Subcutaneous abdominal adipose tissue (tissue), 5 donors: ENCODE results near the gene MED9.

Experiments used
- H3K27ac ChIP-seq: one replicate; pipeline ENCODE4 v1.7.0; 2013; ENCODE audit warnings: low read depth, mild to moderate bottlenecking, inconsistent platforms, low read length, moderate library complexity
- H3K27me3 ChIP-seq, 5 donors: one replicate each; pipeline ENCODE4 v1.7.0; 2013; ENCODE audit warnings: low read length in 5 of 5, inconsistent platforms in 1 of 5; ENCODE audit not compliant: control insufficient read depth in 5 of 5, insufficient read depth in 4 of 5
- H3K36me3 ChIP-seq, 5 donors: one replicate each; pipeline ENCODE4 v1.7.0; 2013; ENCODE audit warnings: low read length in 5 of 5; ENCODE audit not compliant: control insufficient read depth in 5 of 5, insufficient read depth in 5 of 5
- H3K4me1 ChIP-seq, 5 donors: one replicate each; pipeline ENCODE4 v1.7.0; 2013; ENCODE audit warnings: low read length in 5 of 5, mild to moderate bottlenecking in 3 of 5, moderate library complexity in 1 of 5; ENCODE audit not compliant: control insufficient read depth in 5 of 5, insufficient read depth in 5 of 5
- H3K4me3 ChIP-seq, 5 donors: one replicate each; pipeline ENCODE4 v1.7.0; 2013; ENCODE audit warnings: low read length in 5 of 5, low read depth in 1 of 5
- H3K9ac ChIP-seq, 5 donors: one replicate each; pipeline ENCODE4 v1.7.0; 2013; ENCODE audit warnings: low read length in 5 of 5, mild to moderate bottlenecking in 4 of 5, moderate library complexity in 3 of 5
- H3K9me3 ChIP-seq, 5 donors: one replicate each; pipeline ENCODE4 v1.7.0; 2013; ENCODE audit warnings: low read length in 5 of 5; ENCODE audit not compliant: control insufficient read depth in 5 of 5
- donor health status: healthy.
- donor health status: healthy.
- donor health status: healthy.
- donor health status: healthy.
- donor health status: healthy.

Gene MED9

GRCh38 chr17:17506893-17507464, 30.2 kb downstream of the MED9 start:
- Histone ChIP-seq H3K4me1 (peaks cover 0 to 40% (median 28%) of the 10 kb centered on the region in 5 donors), H3K27me3 (no peaks in the 10 kb centered on the region), H3K27ac (peak overlapping the region; percentile 79), H3K36me3 (peaks cover 0 to 12% (median 5%) of the 10 kb centered on the region in 5 donors), H3K4me3 (peak overlapping the region in 1 of 5 donors; percentile 13), H3K9me3 (no peaks in the 10 kb centered on the region), H3K9ac (peak overlapping the region in 3 of 5 donors; percentile 53 to 67 (median 66))

- Histone ChIP-seq H3K36me3 (peaks cover 0 to 12% (median 5%) of the 10 kb centered on the region in 5 donors), H3K9ac (peak overlapping the region in 2 of 5 donors; percentile 53 to 66), H3K27ac (no peak overlapping the region), H3K4me1 (peaks cover 0 to 44% (median 31%) of the 10 kb centered on the region in 5 donors), H3K9me3 (no peaks in the 10 kb centered on the region), H3K27me3 (no peaks in the 10 kb centered on the region), H3K4me3 (no peak overlapping the region)
These were observed 30.7 kb downstream of the MED9 start for GRCh38 chr17:17507465-17508011.

- Histone ChIP-seq H3K27ac (no peak overlapping the region), H3K9me3 (no peaks in the 10 kb centered on the region), H3K36me3 (peaks cover 0 to 12% (median 5%) of the 10 kb centered on the region in 5 donors), H3K27me3 (no peaks in the 10 kb centered on the region), H3K9ac (no peak overlapping the region), H3K4me1 (peaks cover 0 to 44% (median 31%) of the 10 kb centered on the region in 5 donors), H3K4me3 (no peak overlapping the region)
These were observed 31.3 kb downstream of the MED9 start for GRCh38 chr17:17508019-17508535.

GRCh38 chr17:17508646-17509591, 32.1 kb downstream of the MED9 start:
- H3K9ac ChIP-seq = no peak overlapping the region
- peaks cover 0 to 44% (median 31%) of the 10 kb centered on the region in 5 donors for H3K4me1 ChIP-seq
- H3K27ac ChIP-seq = no peak overlapping the region
- H3K36me3 ChIP-seq = peaks cover 0 to 12% (median 5%) of the 10 kb centered on the region in 5 donors
- no peaks in the 10 kb centered on the region for H3K27me3 ChIP-seq
- H3K4me3 ChIP-seq = no peak overlapping the region
- H3K9me3 ChIP-seq = no peaks in the 10 kb centered on the region

- H3K4me3 ChIP-seq = no peak overlapping the region
- peaks cover 0 to 50% (median 35%) of the 10 kb centered on the region in 5 donors for H3K4me1 ChIP-seq
- H3K27me3 ChIP-seq = no peaks in the 10 kb centered on the region
- H3K36me3 ChIP-seq = peaks cover 0 to 12% (median 5%) of the 10 kb centered on the region in 5 donors
- no peak overlapping the region for H3K27ac ChIP-seq
- H3K9me3 ChIP-seq = no peaks in the 10 kb centered on the region
- H3K9ac ChIP-seq = peak overlapping the region in 1 of 5 donors; percentile 41
These were observed 33.0 kb downstream of the MED9 start for GRCh38 chr17:17509601-17510425.

- H3K27ac ChIP-seq = no peak overlapping the region
- H3K4me1 ChIP-seq = peaks cover 5 to 55% (median 40%) of the 10 kb centered on the region in 5 donors
- no peaks in the 10 kb centered on the region for H3K27me3 ChIP-seq
- no peaks in the 10 kb centered on the region for H3K9me3 ChIP-seq
- H3K4me3 ChIP-seq = no peak overlapping the region
- H3K36me3 ChIP-seq = peaks cover 0 to 12% (median 5%) of the 10 kb centered on the region in 5 donors
- no peak overlapping the region for H3K9ac ChIP-seq
These were observed 33.9 kb downstream of the MED9 start for GRCh38 chr17:17510456-17511292.

GRCh38 chr17:17511293-17511741, 34.5 kb downstream of the MED9 start:
- H3K9ac ChIP-seq = no peak overlapping the region

GRCh38 chr17:17511881-17512858, 35.4 kb downstream of the MED9 start:
- peak overlapping the region in 1 of 5 donors; percentile 27 for H3K9ac ChIP-seq

More at GRCh38 chr17:17511293-17511741, 34.5 kb downstream of the MED9 start:
- Histone ChIP-seq H3K9me3 (no peaks in the 10 kb centered on the region), H3K27me3 (no peaks in the 10 kb centered on the region), H3K4me3 (no peak overlapping the region), H3K4me1 (peaks cover 8 to 56% (median 41%) of the 10 kb centered on the region in 5 donors), H3K36me3 (peaks cover 0 to 12% (median 5%) of the 10 kb centered on the region in 5 donors), H3K27ac (no peak overlapping the region)

More at GRCh38 chr17:17511881-17512858, 35.4 kb downstream of the MED9 start:
- Histone ChIP-seq H3K27me3 (no peaks in the 10 kb centered on the region), H3K27ac (no peak overlapping the region), H3K9me3 (no peaks in the 10 kb centered on the region), H3K4me1 (peaks cover 9 to 51% (median 36%) of the 10 kb centered on the region in 5 donors), H3K4me3 (no peak overlapping the region), H3K36me3 (peaks cover 0 to 12% (median 5%) of the 10 kb centered on the region in 5 donors)
